Endothelial cell of umbilical vein (primary cell): ENCODE data around the gene OR1F1. TPM values are rescaled to one million over a fixed set of nuclear protein-coding genes. Genes with fewer than 3 reads are reported as not detected.

Experiments
- BruUV-seq: library from RNA; stranded (reverse); fragments of 400-500 nt; replicated peaks from 2 replicates; lab custom pipeline; 2021; lab: Mats Ljungman, UMichigan
- CTCF ChIA-PET: fragments of 300-600, 350-600 bp; sonication (Branson Sonifier 250); formaldehyde crosslinking; loops from one replicate; lab custom pipeline; 2021; ENCODE audit warnings: antibody characterized with exemption, inconsistent platforms; lab: Charles Lee
- POLR2A ChIA-PET: fragments of 300-600, 350-600 bp; sonication (Branson Sonifier 250); formaldehyde crosslinking; loops from one replicate; lab custom pipeline; 2021; ENCODE audit warnings: antibody characterized with exemption, inconsistent platforms; lab: Charles Lee
- DNase-seq: peaks from one replicate; pipeline ENCODE4 v3.0.0-alpha.2; 2011; ENCODE audit warnings: low read depth, low spot score
- FAIRE-seq: peaks from 2 replicates; lab custom pipeline; 2011; peaks lifted over from hg19 to GRCh38; lab: Jason Lieb, UNC
- H2AFZ ChIP-seq: 2 replicates; pipeline ENCODE4 v1.6.0; 2012; ENCODE audit warnings: low read depth, low read length, control low read depth, inconsistent platforms
- H3K27ac ChIP-seq: 2 replicates; pipeline ENCODE4 v1.5.1; 2011; ENCODE audit warnings: low read depth, mild to moderate bottlenecking, control low read depth, low read length, moderate library complexity; ENCODE audit not compliant: insufficient read depth
- H3K27me3 ChIP-seq, 2 experiments: 2 replicates each; pipeline versions ENCODE4 v1.6.0 to v1.6.1; 2011; ENCODE audit warnings: low read length in 2 of 2, mixed read lengths in 1 of 2; ENCODE audit not compliant: control insufficient read depth in 2 of 2, insufficient read depth in 2 of 2
- H3K36me3 ChIP-seq, 2 experiments: 2 replicates in 1 of 2; 3 replicates in 1 of 2; pipeline ENCODE4 v1.5.1; 2011; ENCODE audit warnings: low read length in 2 of 2, mild to moderate bottlenecking in 1 of 2, moderate library complexity in 1 of 2; ENCODE audit not compliant: control insufficient read depth in 2 of 2, insufficient read depth in 2 of 2; ENCODE audit errors: extremely low read depth in 1 of 2
- H3K4me1 ChIP-seq: 3 replicates; pipeline ENCODE4 v1.5.1; 2011; ENCODE audit warnings: mild to moderate bottlenecking, low read length; ENCODE audit not compliant: control insufficient read depth, insufficient read depth; ENCODE audit errors: extremely low read depth
- H3K4me2 ChIP-seq: 2 replicates; pipeline ENCODE4 v1.6.1; 2011; ENCODE audit warnings: low read length, control low read depth, mixed read lengths; ENCODE audit not compliant: insufficient read depth
- H3K4me3 ChIP-seq, 3 experiments: fragments of 200-600 bp in 1 of 3; sonication (generic), shearing (Covaris generic) in 1 of 3; replicated peaks in 1 of 3; 2 replicates each; pipeline ENCODE4 v1.5.1; 2011 to 2016; ENCODE audit warnings: control low read depth in 3 of 3, low read length in 3 of 3, mild to moderate bottlenecking in 2 of 3, inconsistent platforms in 1 of 3, low read depth in 1 of 3, moderate library complexity in 1 of 3; ENCODE audit not compliant: insufficient read depth in 1 of 3
- H3K79me2 ChIP-seq: 2 replicates; pipeline ENCODE4 v1.6.0; 2012; ENCODE audit warnings: low read length, inconsistent platforms; ENCODE audit not compliant: control insufficient read depth, insufficient read depth
- H3K9ac ChIP-seq: replicated peaks from 2 replicates; pipeline ENCODE3; 2011; ENCODE audit warnings: low read length, control low read depth; ENCODE audit not compliant: insufficient read depth; ENCODE audit errors: extremely low read depth
- H3K9me1 ChIP-seq: replicated peaks from 3 replicates; pipeline ENCODE4 v1.6.0; 2011; ENCODE audit warnings: mild to moderate bottlenecking, low read length; ENCODE audit not compliant: control insufficient read depth, insufficient read depth; ENCODE audit errors: extremely low read depth
- H3K9me3 ChIP-seq: replicated peaks from 2 replicates; pipeline ENCODE4 v1.5.1; 2012; ENCODE audit warnings: low read length, inconsistent platforms; ENCODE audit not compliant: control insufficient read depth, insufficient read depth
- H4K20me1 ChIP-seq: replicated peaks from 2 replicates; pipeline ENCODE3; 2011; ENCODE audit warnings: mild to moderate bottlenecking, low read length; ENCODE audit not compliant: control insufficient read depth, insufficient read depth; ENCODE audit errors: extremely low read depth
- CTCF ChIP-seq, 2 donors: IDR thresholded peaks; 1 replicate in 1 of 2; 2 replicates in 1 of 2; pipeline ENCODE4 v1.5.1; 2011; ENCODE audit warnings: low read length in 2 of 2, mild to moderate bottlenecking in 2 of 2, moderate library complexity in 2 of 2, control low read depth in 1 of 2, inconsistent platforms in 1 of 2, low read depth in 1 of 2; ENCODE audit not compliant: insufficient read depth in 1 of 2; ENCODE audit errors: extremely low read depth in 1 of 2
- EZH2 ChIP-seq: IDR thresholded peaks from 2 replicates; pipeline ENCODE4 v1.6.1; 2012; ENCODE audit warnings: borderline replicate concordance, low read depth, mild to moderate bottlenecking, moderate library complexity, low read length, inconsistent platforms; ENCODE audit not compliant: severe bottlenecking
- FOS ChIP-seq: IDR thresholded peaks from 2 replicates; pipeline ENCODE4 v1.6.1; 2011; ENCODE audit warnings: mild to moderate bottlenecking, low read length, moderate library complexity, borderline replicate concordance; ENCODE audit not compliant: insufficient read depth
- GATA2 ChIP-seq: IDR thresholded peaks from 2 replicates; pipeline ENCODE4 v1.7.0; 2011; ENCODE audit warnings: low read depth, mild to moderate bottlenecking, moderate library complexity, mixed read lengths, low read length; ENCODE audit not compliant: insufficient read length, insufficient read depth
- JUN ChIP-seq: IDR thresholded peaks from 2 replicates; pipeline ENCODE4 v1.6.1; 2011; ENCODE audit warnings: borderline replicate concordance, low read depth; ENCODE audit not compliant: insufficient read length, insufficient read depth
- MAX ChIP-seq: IDR thresholded peaks from 2 replicates; pipeline ENCODE4 v1.6.1; 2011; ENCODE audit not compliant: insufficient read depth, insufficient read length
- MYC ChIP-seq: IDR thresholded peaks from one replicate; pipeline ENCODE4 v1.6.1; 2011; ENCODE audit warnings: mild to moderate bottlenecking, low read depth, low read length
- POLR2A ChIP-seq: IDR thresholded peaks from 2 replicates; pipeline ENCODE4 v1.6.1; 2012; ENCODE audit warnings: low read depth, mild to moderate bottlenecking, control low read depth, low read length
- POLR2AphosphoS5 ChIP-seq: IDR thresholded peaks from 2 replicates; pipeline ENCODE4 v1.6.1; 2012; ENCODE audit warnings: low read depth, mild to moderate bottlenecking, control low read depth, low read length, moderate library complexity; ENCODE audit not compliant: insufficient read depth
- dilution Hi-C: fragments of 300-500 bp; cut with MboI; formaldehyde crosslinking; loops from one replicate; pipeline ENCODE4 v1.15.0; 2019; ENCODE audit warnings: low sequenced_read_pairs; ENCODE audit not compliant: extremely low pct_ligation_motif_present
- intact Hi-C: fragments of 100-400 bp; cut with micrococcal nuclease; formaldehyde crosslinking; loops from one replicate; pipeline ENCODE4 v1.10.0; 2022
- polyA plus RNA-seq, 4 experiments: library from polyadenylated mRNA; depleted of rRNA in 3 of 4; stranded (reverse) in 3 of 4; unstranded in 1 of 4; fragments of >200 nt; gene quantifications; 2 replicates each; pipeline versions ENCODE4 v1.2.1 to v1.2.3, GENCODE V29; 2011 to 2012; ENCODE audit warnings: missing spikeins in 1 of 4
- total RNA-seq: library from RNA; stranded (reverse); gene quantifications from 2 replicates; pipeline ENCODE4 v1.2.3, GENCODE V29; 2021

Gene OR1F1
- total and polyA plus RNA-seq, 2 donors (not counting 3 experiments of a cell fraction or from before 2014, with no cell fraction given) = 0.17 TPM; not detected in 1

DNA sequence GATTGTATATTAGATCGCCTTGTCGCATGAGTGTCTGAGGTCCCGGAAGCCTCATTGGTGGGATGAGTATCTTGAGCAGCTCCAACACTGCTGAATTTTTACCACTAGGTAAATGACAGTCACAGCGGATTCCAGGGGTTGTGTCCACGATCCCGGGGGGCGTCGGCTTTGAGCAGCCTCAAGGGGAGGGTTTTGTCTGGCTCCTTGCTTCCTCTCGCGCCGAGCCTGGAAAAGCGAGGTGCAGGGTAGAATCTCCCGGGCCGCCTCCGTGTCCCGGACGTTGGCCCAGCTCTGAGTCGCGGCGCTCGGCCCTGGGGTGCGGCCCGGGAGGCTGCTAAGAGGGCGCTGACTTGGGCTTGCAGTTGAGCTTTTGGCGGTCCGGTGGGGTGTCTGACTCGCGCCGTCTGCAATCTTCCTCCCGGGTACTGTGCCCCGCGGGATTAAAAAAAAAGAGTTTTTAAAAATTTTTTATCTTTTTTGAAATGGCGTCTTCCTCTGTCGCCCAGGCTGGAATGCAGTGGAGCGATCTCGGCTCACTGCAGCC lies 4.5 kb downstream of the OR1F1 start:
- no peak overlapping the region for H3K9ac ChIP-seq
- ChIA-PET CTCF (no interaction called here), POLR2A (no interaction called here)
- TF ChIP-seq CTCF (IDR thresholded peaks at IDR 0.05; ENCODE audit: extremely low read depth in 1 of 2, insufficient read depth in 1 of 2, low read depth in 1 of 2, low read length in 2 of 2) = no peak
- TF ChIP-seq MAX = no peak
- no peak for TF ChIP-seq JUN
- no peak for TF ChIP-seq EZH2
- TF ChIP-seq POLR2A = no peak
- TF ChIP-seq FOS = no peak
- TF ChIP-seq MYC = no peak
- no peak for TF ChIP-seq GATA2
- TF ChIP-seq POLR2AphosphoS5 = no peak
- no peak overlapping the region for H3K4me3 ChIP-seq
- H3K36me3 ChIP-seq = no peaks in the 10 kb centered on the region
- H3K9me1 ChIP-seq = no peaks in the 10 kb centered on the region
- intact Hi-C loops = no loop called here
- DNase-seq (no peak), FAIRE-seq (no peak)
- no peaks in the 10 kb centered on the region for H3K79me2 ChIP-seq
- H3K4me2 ChIP-seq = no peak overlapping the region
- BruUV-seq = no TSS peak
- H2AFZ ChIP-seq = no peak overlapping the region
- no peak overlapping the region for H3K27ac ChIP-seq
- H3K9me3 ChIP-seq = no peaks in the 10 kb centered on the region
- peaks cover 3 to 4% of the 10 kb centered on the region in 2 experiments for H3K27me3 ChIP-seq
- peaks cover 14% of the 10 kb centered on the region for H3K4me1 ChIP-seq
- dilution Hi-C loops = no loop called here
- no peaks in the 10 kb centered on the region for H4K20me1 ChIP-seq
